HCT116 (cell line): ENCODE data around the gene IPP. TPM values are rescaled to one million over a fixed set of nuclear protein-coding genes. Genes with fewer than 3 reads are reported as not detected.

Experiments
- ATAC-seq: fragments of 200-7000 bp; cut with Tn5 transposase; 2 replicates; pipeline ENCODE4 v1.9.1; 2020; ENCODE audit warnings: mild to moderate bottlenecking, moderate library complexity
- BruUV-seq: library from RNA; stranded (reverse); fragments of 400-500 nt; replicated peaks from 2 replicates; lab custom pipeline; 2021; lab: Mats Ljungman, UMichigan
- CTCF ChIA-PET: fragments of 300-600 bp; sonication (Branson Sonifier 250); formaldehyde crosslinking; loops from one replicate; lab custom pipeline; 2021; ENCODE audit warnings: antibody characterized with exemption; lab: Charles Lee
- POLR2A ChIA-PET: fragments of 300-600, 350-600 bp; sonication (Branson Sonifier 250); formaldehyde crosslinking; loops from one replicate; lab custom pipeline; 2021; ENCODE audit warnings: antibody characterized with exemption; lab: Charles Lee
- RAD21 ChIA-PET, 2 experiments: fragments of 300-600 bp; sonication (Branson Sonifier 250); formaldehyde crosslinking; loops; one replicate each; lab custom pipeline; 2023; ENCODE audit warnings: low total read pairs in 2 of 2; ENCODE audit not compliant: uncharacterized antibody in 2 of 2, unreplicated experiment in 2 of 2, low non-redundant PET in 1 of 2; lab: Charles Lee
- DNase-seq: peaks from one replicate; pipeline ENCODE4 v3.0.0-alpha.2; 2010; ENCODE audit warnings: low read depth, low spot score
- H2AFZ ChIP-seq: fragments of 200-600 bp; shearing (Covaris generic), sonication (generic); 2 replicates; pipeline ENCODE4 v1.6.1; 2017; ENCODE audit warnings: low read depth, mixed run types, mixed read lengths, antibody characterized with exemption, low read length; ENCODE audit not compliant: poor library complexity, severe bottlenecking
- H3K27ac ChIP-seq: 2 replicates; pipeline ENCODE4 v1.5.1; 2012; ENCODE audit warnings: low read depth, low read length
- H3K27me3 ChIP-seq: fragments of 200-600 bp; sonication (generic); 2 replicates; pipeline ENCODE4 v1.6.1; 2016; ENCODE audit warnings: mixed run types, low read length, mixed read lengths; ENCODE audit not compliant: insufficient read depth
- H3K36me3 ChIP-seq, 2 experiments: fragments of 200-500 bp in 1 of 2; fragments of 200-600 bp in 1 of 2; sonication (Bioruptor generic) in 1 of 2; sonication (generic) in 1 of 2; 2 replicates each; pipeline versions ENCODE4 v1.5.1 to v1.6.1; 2014 to 2016; ENCODE audit warnings: low read length in 2 of 2, inconsistent platforms in 1 of 2, mixed read lengths in 1 of 2, mixed run types in 1 of 2; ENCODE audit not compliant: insufficient read depth in 2 of 2, control insufficient read depth in 1 of 2
- H3K4me1 ChIP-seq, 2 experiments: fragments of 200-600 bp in 1 of 2; sonication (generic) in 1 of 2; 2 replicates each; pipeline versions ENCODE4 v1.5.1 to v1.6.1; 2012 to 2017; ENCODE audit warnings: low read length in 2 of 2, inconsistent platforms in 1 of 2, mild to moderate bottlenecking in 1 of 2, mixed read lengths in 1 of 2, mixed run types in 1 of 2, moderate library complexity in 1 of 2; ENCODE audit not compliant: insufficient read depth in 2 of 2, control insufficient read depth in 1 of 2
- H3K4me2 ChIP-seq: fragments of 200-600 bp; sonication (generic); 2 replicates; pipeline ENCODE4 v1.6.1; 2017; ENCODE audit warnings: mixed run types, low read length, mixed read lengths
- H3K4me3 ChIP-seq, 2 experiments: fragments of 200-600 bp in 1 of 2; sonication (generic) in 1 of 2; replicated peaks in 1 of 2; 2 replicates each; pipeline ENCODE4 v1.5.1; 2011 to 2016; ENCODE audit warnings: low read length in 2 of 2, control low read depth in 1 of 2, low read depth in 1 of 2, mild to moderate bottlenecking in 1 of 2, mixed read lengths in 1 of 2, mixed run types in 1 of 2
- H3K79me2 ChIP-seq: fragments of 200-600 bp; sonication (generic); 2 replicates; pipeline ENCODE4 v1.6.1; 2017; ENCODE audit warnings: mild to moderate bottlenecking, mixed run types, low read length, moderate library complexity, mixed read lengths; ENCODE audit not compliant: insufficient read depth
- H3K9ac ChIP-seq: fragments of 200-600 bp; sonication (generic); 2 replicates; pipeline ENCODE4 v1.6.1; 2016; ENCODE audit warnings: low read length, mixed read lengths
- H3K9me2 ChIP-seq: fragments of 200-600 bp; sonication (generic), shearing (Covaris generic); 2 replicates; pipeline ENCODE4 v1.6.1; 2017; ENCODE audit warnings: mixed run types, mild to moderate bottlenecking, moderate library complexity; ENCODE audit not compliant: insufficient read depth
- H3K9me3 ChIP-seq, 2 experiments: fragments of 200-500 bp in 1 of 2; fragments of 200-600 bp in 1 of 2; sonication (Bioruptor generic) in 1 of 2; sonication (generic) in 1 of 2; 2 replicates each; pipeline ENCODE4 v1.6.1; 2014 to 2017; ENCODE audit warnings: low read length in 2 of 2, mixed read lengths in 2 of 2, inconsistent platforms in 1 of 2, low read depth in 1 of 2, mild to moderate bottlenecking in 1 of 2, mixed run types in 1 of 2, moderate library complexity in 1 of 2; ENCODE audit not compliant: control insufficient read depth in 1 of 2, insufficient read depth in 1 of 2
- H4K20me1 ChIP-seq: fragments of 200-600 bp; sonication (generic), shearing (Covaris generic); 2 replicates; pipeline ENCODE4 v1.6.1; 2017; ENCODE audit warnings: mixed run types, mild to moderate bottlenecking, moderate library complexity; ENCODE audit not compliant: insufficient read depth
- CBX3 ChIP-seq: IDR thresholded peaks from 2 replicates; pipeline ENCODE4 v1.6.1; 2012; ENCODE audit warnings: low read depth
- CTCF ChIP-seq, 3 experiments: fragments of 200-600 bp in 1 of 3; sonication (generic) in 1 of 3; IDR thresholded peaks in 2 of 3; conservative IDR thresholded peaks in 1 of 3; 2 replicates each; pipeline ENCODE4 v1.5.1; 2012 to 2017; ENCODE audit warnings: low read depth in 2 of 3, low read length in 2 of 3, antibody characterized with exemption in 1 of 3, borderline replicate concordance in 1 of 3, control low read depth in 1 of 3, mild to moderate bottlenecking in 1 of 3, mixed read lengths in 1 of 3, mixed run types in 1 of 3, moderate library complexity in 1 of 3; ENCODE audit not compliant: insufficient read depth in 1 of 3
- EGR1 ChIP-seq: IDR thresholded peaks from 2 replicates; pipeline ENCODE4 v1.6.1; 2012; ENCODE audit warnings: low read depth
- ELF1 ChIP-seq: IDR thresholded peaks from 2 replicates; pipeline ENCODE4 v1.6.1; 2012; ENCODE audit warnings: low read depth, borderline replicate concordance
- EZH2 ChIP-seq: fragments of 200-600 bp; sonication (generic); IDR thresholded peaks from 2 replicates; pipeline ENCODE4 v1.6.1; 2017; ENCODE audit warnings: antibody characterized with exemption, mixed run types
- EZH2phosphoT487 ChIP-seq: fragments of 200-600 bp; IDR thresholded peaks from 2 replicates; pipeline ENCODE4 v1.6.1; 2018; ENCODE audit warnings: antibody characterized with exemption, borderline replicate concordance
- FOSL1 ChIP-seq: IDR thresholded peaks from 2 replicates; pipeline ENCODE4 v1.6.1; 2012; ENCODE audit warnings: low read depth
- MAX ChIP-seq: IDR thresholded peaks from 2 replicates; pipeline ENCODE4 v1.6.1; 2012
- POLR2AphosphoS5 ChIP-seq: IDR thresholded peaks from 2 replicates; pipeline ENCODE4 v1.6.1; 2011; ENCODE audit warnings: mild to moderate bottlenecking, low read depth, low read length, moderate library complexity
- RAD21 ChIP-seq: IDR thresholded peaks from 2 replicates; pipeline ENCODE4 v1.6.1; 2012; ENCODE audit warnings: low read depth, mild to moderate bottlenecking
- REST ChIP-seq: IDR thresholded peaks from 2 replicates; pipeline ENCODE4 v1.6.1; 2012; ENCODE audit warnings: low read depth
- SIN3A ChIP-seq: IDR thresholded peaks from 2 replicates; pipeline ENCODE4 v1.6.1; 2012; ENCODE audit warnings: low read depth
- SP1 ChIP-seq: IDR thresholded peaks from 2 replicates; pipeline ENCODE4 v1.6.1; 2012; ENCODE audit warnings: low read depth
- SRF ChIP-seq: IDR thresholded peaks from 2 replicates; pipeline ENCODE4 v1.6.1; 2012; ENCODE audit warnings: low read depth
- YY1 ChIP-seq: IDR thresholded peaks from 2 replicates; pipeline ENCODE4 v1.6.1; 2011; ENCODE audit warnings: low read length, low read depth, moderate library complexity, mild to moderate bottlenecking; ENCODE audit not compliant: insufficient replicate concordance; ENCODE audit errors: extremely low read depth
- ZBTB33 ChIP-seq: IDR thresholded peaks from 2 replicates; pipeline ENCODE4 v1.6.1; 2011; ENCODE audit warnings: mild to moderate bottlenecking, low read length, moderate library complexity; ENCODE audit not compliant: insufficient replicate concordance; ENCODE audit errors: extremely low read depth
- ZFX ChIP-seq: fragments of 450-650 bp; IDR thresholded peaks from 2 replicates; pipeline ENCODE4 v1.6.1; 2017
- ZNF274 ChIP-seq: fragments of 200-500 bp; sonication (Bioruptor generic); IDR thresholded peaks from 2 replicates; pipeline ENCODE4 v1.6.1; 2014; ENCODE audit warnings: mild to moderate bottlenecking, low read depth, low read length, inconsistent platforms
- intact Hi-C: fragments of 100-400 bp; cut with micrococcal nuclease; formaldehyde crosslinking; loops from 2 replicates; pipeline ENCODE4 v1.10.0; 2022
- total RNA-seq: library from RNA; stranded (reverse); gene quantifications from one replicate; pipeline ENCODE4 v1.2.1, GENCODE V29; 2021; ENCODE audit not compliant: unreplicated experiment

The IPP gene
- total RNA-seq, 1 experiment from 2014 or later, result 13.8 TPM

- CTCF ChIA-PET, result no interaction called here
- POLR2A ChIA-PET, result no interaction called here
These were observed 76.0 kb downstream of the IPP start for GRCh38 chr1:45674478-45674877.

More at GRCh38 chr1:45674478-45674877, 76.0 kb downstream of the IPP start:
- RAD21 ChIA-PET, result no interaction called here
- no peak for TF ChIP-seq FOSL1
- no peak for TF ChIP-seq ELF1
- no peak for TF ChIP-seq SRF
- TF ChIP-seq ZBTB33, result no peak
- TF ChIP-seq EGR1, result no peak
- no peak for TF ChIP-seq YY1
- TF ChIP-seq ZNF274, result no peak
- no peak for TF ChIP-seq SIN3A
- no peak for TF ChIP-seq SP1
- TF ChIP-seq EZH2, result no peak
- no peak for TF ChIP-seq EZH2phosphoT487
- TF ChIP-seq REST, result no peak
- TF ChIP-seq MAX, result no peak
- TF ChIP-seq ZFX, result no peak
- no peak for TF ChIP-seq RAD21
- no peak for TF ChIP-seq POLR2AphosphoS5
- no peak for TF ChIP-seq CTCF (IDR thresholded peaks at IDR 0.05 in 2 of 3, conservative IDR thresholded peaks at IDR 0.05 in 1 of 3; ENCODE audit: borderline replicate concordance in 1 of 3, insufficient read depth in 1 of 3, low read depth in 2 of 3, low read length in 2 of 3)
- TF ChIP-seq CBX3, result no peak
- Histone ChIP-seq H3K27ac (no peak overlapping the region), H2AFZ (no peak overlapping the region), H3K9me2 (no peaks in the 10 kb centered on the region), H3K9ac (no peak overlapping the region), H3K9me3 (no peaks in the 10 kb centered on the region), H3K4me2 (no peak overlapping the region), H3K4me1 (no peaks in the 10 kb centered on the region), H3K27me3 (no peaks in the 10 kb centered on the region), H3K79me2 (peaks cover 97% of the 10 kb centered on the region), H3K4me3 (no peak overlapping the region), H4K20me1 (peaks cover 8% of the 10 kb centered on the region), H3K36me3 (0 out of 4 replicates have a peak, but pooled peaks cover 0 to 7% of the 10 kb centered on the region in 2 experiments)
- no TSS peak for BruUV-seq
- intact Hi-C loops, result no loop called here
- DNase-seq (no peak), ATAC-seq (no peak)
